K562 (cell line): ENCODE data around the gene DXO. TPM values are rescaled to one million over a fixed set of nuclear protein-coding genes. Genes with fewer than 3 reads are reported as not detected.

Experiments
- BCLAF1 ChIP-seq, 2 experiments: fragments of 450-650 bp in 1 of 2; IDR thresholded peaks; 2 replicates each; pipeline ENCODE4 v1.6.1; 2011 to 2017; ENCODE audit warnings: low read depth in 2 of 2, antibody characterized with exemption in 1 of 2, borderline replicate concordance in 1 of 2, low read length in 1 of 2, mild to moderate bottlenecking in 1 of 2, mixed read lengths in 1 of 2; ENCODE audit not compliant: control insufficient read depth in 1 of 2
- CHD1 ChIP-seq: fragments of 200-600 bp; sonication (generic); IDR thresholded peaks from one replicate; pipeline ENCODE4 v1.6.1; 2012; ENCODE audit warnings: mild to moderate bottlenecking, moderate library complexity, low read length, inconsistent platforms
- EHMT2 ChIP-seq: fragments of 450-650 bp; IDR thresholded peaks from 2 replicates; pipeline ENCODE4 v1.6.1; 2018; ENCODE audit warnings: antibody characterized with exemption
- FOSL1 ChIP-seq: fragments of 200-800 bp; sonication (Bioruptor generic); conservative IDR thresholded peaks from 2 replicates; pipeline ENCODE4 v1.6.1; 2016; ENCODE audit warnings: missing genetic modification characterization, missing compliant biosample characterization
- GATAD2A ChIP-seq: fragments of 450-650 bp; IDR thresholded peaks from 2 replicates; pipeline ENCODE4 v1.6.1; 2017
- MGA ChIP-seq: fragments of 450-650 bp; IDR thresholded peaks from 2 replicates; pipeline ENCODE4 v1.6.1; 2016; ENCODE audit warnings: mild to moderate bottlenecking, moderate library complexity
- MXI1 ChIP-seq: IDR thresholded peaks from 2 replicates; pipeline ENCODE4 v1.6.1; 2011; ENCODE audit warnings: low read depth, mild to moderate bottlenecking, improper control_type of control experiment, low read length
- NBN ChIP-seq: fragments of 450-650 bp; IDR thresholded peaks from 2 replicates; pipeline ENCODE4 v1.6.1; 2016; ENCODE audit warnings: low read depth, mild to moderate bottlenecking
- POLR2AphosphoS5 ChIP-seq: IDR thresholded peaks from 2 replicates; pipeline ENCODE4 v1.6.1; 2011; ENCODE audit warnings: mild to moderate bottlenecking, low read depth, low read length, moderate library complexity; ENCODE audit not compliant: control insufficient read depth, insufficient read depth
- TEAD4 ChIP-seq, 2 experiments: sonication (generic) in 1 of 2; formaldehyde crosslinking in 1 of 2; IDR thresholded peaks; 2 replicates each; pipeline versions ENCODE4 v1.6.1 to v1.8.0; 2012 to 2022; ENCODE audit warnings: borderline replicate concordance in 1 of 2, inconsistent platforms in 1 of 2, low read length in 1 of 2, mild to moderate bottlenecking in 1 of 2, missing genetic modification reagents in 1 of 2
- ZNF174 ChIP-seq: fragments of 250-450 bp; sonication (Bioruptor Pico); IDR thresholded peaks from 2 replicates; pipeline ENCODE4 v1.4.0; 2020; ENCODE audit warnings: mild to moderate bottlenecking
- polyA plus RNA-seq, 8 experiments: library from polyadenylated mRNA; depleted of rRNA in 4 of 8; stranded (reverse) in 5 of 8; unstranded in 3 of 8; fragments of >200 nt; fragmentation: Nextera tagmentation in 2 of 8; fragmentation: Illumina TruSeq in 1 of 8; extraction: Ambion mirVana in 2 of 8; extraction: Trizol in 1 of 8; gene quantifications; 2 replicates each; pipeline versions ENCODE4 v1.2.1 to v1.2.3, GENCODE V29; 2011 to 2014; ENCODE audit warnings: inconsistent platforms in 1 of 8, missing spikeins in 1 of 8
- total RNA-seq, 7 experiments: library from RNA; depleted of rRNA in 6 of 7; stranded (reverse); fragments of >200 nt in 6 of 7; fragmentation: Illumina TruSeq in 2 of 7; extraction: Trizol in 2 of 7; gene quantifications; 2 replicates each; pipeline versions ENCODE4 v1.2.1 to v1.2.3, GENCODE V29; 2011 to 2021; ENCODE audit warnings: low replicate concordance in 1 of 7

DXO gene
- total and polyA plus RNA-seq, 9 of the 15 experiments (the other 6 are each of a cell fraction or from before 2014, with no cell fraction given) = 6.4 to 35.1 (median 19.4) TPM

GRCh38 chr6:31948753-31949413 lies 23.1 kb downstream of the DXO start (continued):
- TF ChIP-seq BCLAF1 (IDR thresholded peaks at IDR 0.05; ENCODE audit: borderline replicate concordance in 1 of 2, control insufficient read depth in 1 of 2, low read depth in 2 of 2, low read length in 1 of 2) = no peak
- 0 out of 2 replicates have a peak, but pooled peaks have one; percentile 26 for TF ChIP-seq MXI1
- peak; percentile 98 for TF ChIP-seq FOSL1 (tag)
- peak; percentile 27; the same call in 1 of the 2 replicates for TF ChIP-seq POLR2AphosphoS5
- TF ChIP-seq ZNF174 (CRISPR knock-in tag) = no peak
- peak; percentile 68; the same call in 1 of the 2 replicates for TF ChIP-seq GATAD2A
- TF ChIP-seq TEAD4 (IDR thresholded peaks at IDR 0.05; ENCODE audit: low read length) = peak; percentile 16; the same call in 1 of the 2 replicates
- TF ChIP-seq TEAD4 (CRISPR knock-in tag; IDR thresholded peaks at IDR 0.05; ENCODE audit: borderline replicate concordance) = no peak
- peak; percentile 83 for TF ChIP-seq EHMT2
- TF ChIP-seq MGA = peak; percentile 77
- 0 out of 2 replicates have a peak, but pooled peaks have one; percentile 56 for TF ChIP-seq NBN
- TF ChIP-seq CHD1 = no peak
